Measurements from ENCODE around the gene TPO. TPM values are rescaled to one million over a fixed set of nuclear protein-coding genes. Genes with fewer than 3 reads are reported as not detected.

Gene TPO
- total RNA-seq, 3 donors from 2014 or later, result 1.3 to 5.7 (median 2.3) TPM

DNA sequence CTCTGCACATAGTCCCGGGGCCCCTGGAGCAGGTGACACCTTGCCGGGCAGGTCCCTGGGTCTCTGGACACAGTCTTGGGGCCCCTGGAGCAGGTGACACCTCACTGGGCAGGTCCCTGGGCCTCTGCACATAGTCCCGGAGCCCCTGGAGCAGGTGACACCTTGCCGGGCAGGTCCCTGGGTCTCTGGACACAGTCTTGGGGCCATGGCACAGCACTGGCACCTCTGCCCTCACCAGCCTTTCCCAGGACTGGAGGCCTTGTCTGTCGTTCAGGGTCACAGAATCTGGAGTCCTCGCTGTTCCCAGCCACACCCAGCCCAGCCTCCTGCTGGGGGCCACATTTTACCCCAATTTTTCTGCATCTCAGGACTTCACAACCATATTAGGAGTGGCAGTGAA, 2.2 kb downstream of the TPO start:
- DNase-seq, result no peak
- TF ChIP-seq, protein P1, sequence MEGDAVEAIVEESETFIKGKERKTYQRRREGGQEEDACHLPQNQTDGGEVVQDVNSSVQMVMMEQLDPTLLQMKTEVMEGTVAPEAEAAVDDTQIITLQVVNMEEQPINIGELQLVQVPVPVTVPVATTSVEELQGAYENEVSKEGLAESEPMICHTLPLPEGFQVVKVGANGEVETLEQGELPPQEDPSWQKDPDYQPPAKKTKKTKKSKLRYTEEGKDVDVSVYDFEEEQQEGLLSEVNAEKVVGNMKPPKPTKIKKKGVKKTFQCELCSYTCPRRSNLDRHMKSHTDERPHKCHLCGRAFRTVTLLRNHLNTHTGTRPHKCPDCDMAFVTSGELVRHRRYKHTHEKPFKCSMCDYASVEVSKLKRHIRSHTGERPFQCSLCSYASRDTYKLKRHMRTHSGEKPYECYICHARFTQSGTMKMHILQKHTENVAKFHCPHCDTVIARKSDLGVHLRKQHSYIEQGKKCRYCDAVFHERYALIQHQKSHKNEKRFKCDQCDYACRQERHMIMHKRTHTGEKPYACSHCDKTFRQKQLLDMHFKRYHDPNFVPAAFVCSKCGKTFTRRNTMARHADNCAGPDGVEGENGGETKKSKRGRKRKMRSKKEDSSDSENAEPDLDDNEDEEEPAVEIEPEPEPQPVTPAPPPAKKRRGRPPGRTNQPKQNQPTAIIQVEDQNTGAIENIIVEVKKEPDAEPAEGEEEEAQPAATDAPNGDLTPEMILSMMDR (IDR thresholded peaks at IDR 0.05), result no peak
- Histone ChIP-seq H3K4me3 (no peak overlapping the region), H3K36me3 (ENCODE audit: low read depth) (no peaks in the 10 kb centered on the region), H3K9me3 (no peaks in the 10 kb centered on the region), H3K4me1 (ENCODE audit: low read depth) (no peaks in the 10 kb centered on the region)
- no peak for ATAC-seq
- intact Hi-C loops (cut with DNase I, micrococcal nuclease), result no loop called here

DNA sequence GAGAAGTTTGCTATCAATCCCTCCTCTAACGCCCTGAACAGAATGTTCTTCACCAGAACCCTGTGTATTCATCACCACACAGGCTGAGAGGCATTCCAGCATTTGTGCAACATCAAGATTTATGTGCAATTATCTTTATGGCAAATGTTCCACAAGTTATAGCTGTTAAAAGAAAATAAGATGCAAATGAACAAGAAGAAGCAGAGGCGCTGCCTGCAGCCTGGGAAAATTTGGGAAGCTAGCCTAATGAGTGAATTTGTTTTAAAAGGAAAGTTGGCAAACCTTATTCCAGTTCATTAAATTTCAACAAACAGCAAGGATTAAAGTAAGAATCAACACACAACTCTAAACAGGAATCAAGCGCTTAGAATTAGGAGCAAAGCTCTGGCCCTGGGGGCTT, 5.3 kb downstream of the TPO start:
- Histone ChIP-seq H3K36me3 (ENCODE audit: low read depth) (no peaks in the 10 kb centered on the region), H3K4me3 (no peak overlapping the region), H3K9me3 (no peaks in the 10 kb centered on the region), H3K4me1 (ENCODE audit: low read depth) (no peaks in the 10 kb centered on the region)
- TF ChIP-seq, protein P1 (IDR thresholded peaks at IDR 0.05), result no peak
- no peak for DNase-seq
- intact Hi-C loops (cut with DNase I, micrococcal nuclease), result no loop called here
- ATAC-seq, result no peak

DNA sequence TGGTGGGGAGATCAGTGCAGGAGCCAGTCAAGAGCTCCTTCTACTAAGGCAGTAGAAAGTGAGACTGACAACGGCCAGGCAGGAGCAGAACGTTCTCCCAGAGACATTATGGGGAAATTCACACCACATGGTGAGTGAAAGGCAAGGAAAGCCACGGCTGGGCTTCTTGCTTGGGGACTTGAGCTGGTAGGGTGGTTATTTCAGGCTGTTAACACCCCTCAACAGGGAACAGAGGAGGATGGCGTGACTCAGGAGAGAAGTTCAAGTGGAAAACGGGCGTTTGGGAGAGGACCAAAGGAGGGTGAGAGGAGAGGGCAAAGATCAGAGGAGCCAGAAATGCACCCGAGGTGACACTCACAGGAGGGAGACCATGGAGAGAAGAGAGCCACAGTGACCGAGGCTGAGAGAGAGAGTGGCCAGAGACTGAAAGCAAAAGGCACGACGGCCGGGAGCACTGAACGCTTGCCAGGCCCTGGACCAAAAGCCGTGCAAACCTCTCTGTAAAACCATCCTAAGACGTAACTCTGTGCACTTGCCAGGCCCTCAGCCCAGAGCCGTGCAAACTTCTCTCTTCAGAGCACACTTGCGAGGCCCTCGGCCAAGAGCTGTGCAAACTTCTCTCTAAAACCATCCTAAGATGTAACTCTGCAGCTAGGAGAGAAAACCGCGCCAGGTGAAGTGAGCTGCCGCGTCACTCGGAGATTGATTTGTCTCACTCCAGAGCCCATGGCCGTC, 7.7 kb downstream of the TPO start:
- DNase-seq (no peak), ATAC-seq (no peak)
- intact Hi-C loops (cut with DNase I, micrococcal nuclease), result no loop called here
- H3K36me3 ChIP-seq (ENCODE audit: low read depth), result no peaks in the 10 kb centered on the region
- TF ChIP-seq, protein P1 (IDR thresholded peaks at IDR 0.05), result no peak
- no peaks in the 10 kb centered on the region for H3K9me3 ChIP-seq
- H3K4me3 ChIP-seq, result no peak overlapping the region
- H3K4me1 ChIP-seq (ENCODE audit: low read depth), result no peaks in the 10 kb centered on the region

DNA sequence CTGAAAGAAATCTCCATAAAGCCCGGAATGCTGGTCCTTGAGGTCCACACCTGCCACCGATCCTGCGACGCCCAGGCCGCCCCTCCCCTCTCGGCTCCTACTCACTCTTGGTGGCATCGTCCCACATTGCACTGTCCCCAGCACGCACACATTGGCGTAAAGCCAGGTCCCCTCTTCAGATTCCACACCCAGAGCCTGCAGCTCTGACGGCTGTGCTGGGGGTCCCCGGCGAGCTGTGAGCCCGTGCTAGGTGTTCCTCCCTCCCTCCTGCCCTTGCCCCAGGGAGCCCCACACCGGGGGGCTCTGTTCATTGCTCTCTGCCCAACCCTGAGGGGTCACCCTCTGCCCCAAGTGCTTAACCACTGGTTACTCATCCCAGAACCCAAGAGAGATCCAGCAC, 8.5 kb downstream of the TPO start:
- intact Hi-C loops (cut with DNase I, micrococcal nuclease), result no loop called here
- Histone ChIP-seq H3K9me3 (no peaks in the 10 kb centered on the region), H3K36me3 (ENCODE audit: low read depth) (no peaks in the 10 kb centered on the region), H3K4me3 (no peak overlapping the region), H3K4me1 (ENCODE audit: low read depth) (no peaks in the 10 kb centered on the region)
- ATAC-seq (no peak), DNase-seq (no peak)
- TF ChIP-seq, protein P1 (IDR thresholded peaks at IDR 0.05), result no peak

DNA sequence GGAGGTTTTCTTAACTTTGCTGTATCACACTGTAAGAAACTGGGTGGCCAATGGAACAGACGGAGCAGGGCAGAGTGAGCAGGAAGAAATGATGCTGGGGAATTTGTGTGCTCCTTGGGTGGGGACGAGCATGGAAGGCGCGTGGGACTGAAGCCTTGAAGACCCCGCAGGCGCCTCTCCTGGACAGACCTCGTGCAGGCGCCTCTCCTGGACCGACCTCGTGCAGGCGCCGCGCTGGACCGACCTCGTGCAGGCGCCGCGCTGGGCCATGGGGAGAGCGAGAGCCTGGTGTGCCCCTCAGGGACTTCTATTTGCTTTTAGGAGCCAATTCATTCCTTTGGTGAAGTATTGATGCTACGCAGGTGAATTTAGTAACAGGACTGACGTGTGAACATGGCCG, 8.9 kb downstream of the TPO start:
- Histone ChIP-seq H3K9me3 (no peaks in the 10 kb centered on the region), H3K4me3 (no peak overlapping the region), H3K4me1 (ENCODE audit: low read depth) (no peaks in the 10 kb centered on the region), H3K36me3 (ENCODE audit: low read depth) (no peaks in the 10 kb centered on the region)
- no peak for DNase-seq
- TF ChIP-seq, protein P1 (IDR thresholded peaks at IDR 0.05), result no peak
- intact Hi-C loops (cut with DNase I, micrococcal nuclease), result no loop called here
- no peak for ATAC-seq

All from mucosa of descending colon (tissue), 3 donors.